Mesodermal cell (in vitro differentiated cells): Measurements from ENCODE around the gene FKBP10.
"Not testable (repeated sequence)": the region's sequence is repeated elsewhere in the genome, so short reads cannot be mapped to it uniquely, and the experiment has no call there.

Experiments
- H3K27ac ChIP-seq: 2 replicates; pipeline ENCODE4 v1.7.0; 2013; ENCODE audit warnings: mild to moderate bottlenecking, low read depth, low read length, moderate library complexity; ENCODE audit not compliant: severe bottlenecking
- H3K36me3 ChIP-seq: 2 replicates; pipeline ENCODE4 v1.7.1; 2013; ENCODE audit warnings: mild to moderate bottlenecking, low read length, moderate library complexity; ENCODE audit not compliant: control insufficient read depth, insufficient read depth
- H3K4me1 ChIP-seq: one replicate; pipeline ENCODE4 v1.7.1; 2013; ENCODE audit warnings: mild to moderate bottlenecking, low read length; ENCODE audit not compliant: insufficient read depth, control insufficient read depth, poor library complexity, severe bottlenecking
- H3K4me3 ChIP-seq: 2 replicates; pipeline ENCODE4 v1.7.0; 2013; ENCODE audit warnings: low read length, control low read depth, mild to moderate bottlenecking; ENCODE audit not compliant: insufficient read depth, poor library complexity, severe bottlenecking; ENCODE audit errors: extremely low read depth
- H3K9me3 ChIP-seq: 2 replicates; pipeline ENCODE4 v1.7.1; 2013; ENCODE audit warnings: mild to moderate bottlenecking, low read length, moderate library complexity; ENCODE audit not compliant: control insufficient read depth
- WGBS, 2 experiments: methylation state at CpG; one replicate each; pipeline ENCODE4 v1.1.5; 2013; ENCODE audit warnings: missing lambda C conversion rate in 2 of 2; ENCODE audit not compliant: insufficient coverage in 2 of 2; 5-methylcytosine and 5-hydroxymethylcytosine counted together

The FKBP10 gene

GRCh38 chr17:41772586-41773189, 40.1 kb upstream of the FKBP10 start:
- H3K27ac ChIP-seq = peak overlapping the region; percentile 68
- 97 to 98% methylated on average over 16 to 19 of the region's 19 CpGs for WGBS, 2 experiments
- peaks cover 76% of the 10 kb centered on the region for H3K36me3 ChIP-seq
- H3K9me3 ChIP-seq = no peaks in the 10 kb centered on the region
- H3K4me3 ChIP-seq = no peak overlapping the region
- H3K4me1 ChIP-seq = peaks cover 43% of the 10 kb centered on the region

- H3K27ac ChIP-seq = peak overlapping the region; percentile 68
- no peaks in the 10 kb centered on the region for H3K9me3 ChIP-seq
- H3K36me3 ChIP-seq = peaks cover 73% of the 10 kb centered on the region
- H3K4me3 ChIP-seq = no peak overlapping the region
- 40 to 57% methylated on average over 6 to 9 of the region's 12 CpGs for WGBS, 2 experiments
- peaks cover 48% of the 10 kb centered on the region for H3K4me1 ChIP-seq
Measured at GRCh38 chr17:41773190-41773588, 39.6 kb upstream of the FKBP10 start.

- H3K4me1 ChIP-seq = peaks cover 49% of the 10 kb centered on the region
- H3K9me3 ChIP-seq = no peaks in the 10 kb centered on the region
- H3K27ac ChIP-seq = peak overlapping the region; percentile 68
- peaks cover 68% of the 10 kb centered on the region for H3K36me3 ChIP-seq
- H3K4me3 ChIP-seq = no peak overlapping the region
- 67 to 72% methylated on average over 3 of the region's 8 CpGs for WGBS, 2 experiments
Measured at GRCh38 chr17:41773731-41774193, 39.0 kb upstream of the FKBP10 start.

- Histone ChIP-seq H3K36me3 (peaks cover 57% of the 10 kb centered on the region), H3K4me1 (peaks cover 49% of the 10 kb centered on the region), H3K9me3 (no peaks in the 10 kb centered on the region), H3K27ac (peak overlapping the region; percentile 49), H3K4me3 (no peak overlapping the region)
- WGBS, 2 experiments = 75 to 76% methylated on average over 7 to 12 of the region's 12 CpGs
Measured at GRCh38 chr17:41775394-41776226, 37.2 kb upstream of the FKBP10 start.

GRCh38 chr17:41776262-41776900, 36.4 kb upstream of the FKBP10 start:
- peaks cover 55% of the 10 kb centered on the region for H3K36me3 ChIP-seq
- 92 to 93% methylated on average over 9 to 14 of the region's 14 CpGs for WGBS, 2 experiments
- peaks cover 50% of the 10 kb centered on the region for H3K4me1 ChIP-seq
- not testable (repeated sequence) for H3K4me3 ChIP-seq, H3K9me3 ChIP-seq
- peak overlapping the region; percentile 49 for H3K27ac ChIP-seq

- Histone ChIP-seq H3K27ac (peak overlapping the region; percentile 75), H3K4me1 (peaks cover 55% of the 10 kb centered on the region), H3K9me3 (no peaks in the 10 kb centered on the region), H3K4me3 (no peak overlapping the region), H3K36me3 (peaks cover 55% of the 10 kb centered on the region)
- WGBS, 2 experiments = 75 to 87% methylated on average over 2 to 4 of the region's 4 CpGs
Measured at GRCh38 chr17:41777157-41777573, 35.6 kb upstream of the FKBP10 start.

- peaks cover 52% of the 10 kb centered on the region for H3K4me1 ChIP-seq
- WGBS, 2 experiments = 79 to 89% methylated on average over 6 to 7 of the region's 12 CpGs
Measured at GRCh38 chr17:41777574-41778188, 35.1 kb upstream of the FKBP10 start.

GRCh38 chr17:41779954-41780353, 32.9 kb upstream of the FKBP10 start:
- 100% methylated on average over 1 of the region's 1 CpG; no CpG with 5 or more reads in 1 of the 2 experiments for WGBS, 2 experiments
- H3K4me3 ChIP-seq = no peak overlapping the region
- no peaks in the 10 kb centered on the region for H3K9me3 ChIP-seq
- peaks cover 56% of the 10 kb centered on the region for H3K4me1 ChIP-seq
- no peak overlapping the region for H3K27ac ChIP-seq
- H3K36me3 ChIP-seq = peaks cover 58% of the 10 kb centered on the region

More at GRCh38 chr17:41777574-41778188, 35.1 kb upstream of the FKBP10 start:
- Histone ChIP-seq H3K27ac (peak overlapping the region; percentile 75), H3K4me3 (no peak overlapping the region), H3K36me3 (peaks cover 51% of the 10 kb centered on the region), H3K9me3 (no peaks in the 10 kb centered on the region)

GRCh38 chr17:41781404-41782110, 31.2 kb upstream of the FKBP10 start:
- 93 to 94% methylated on average over 10 to 12 of the region's 13 CpGs for WGBS, 2 experiments
- H3K4me3 ChIP-seq = no peak overlapping the region
- H3K27ac ChIP-seq = peak overlapping the region; percentile 16
- peaks cover 42% of the 10 kb centered on the region for H3K4me1 ChIP-seq
- peaks cover 44% of the 10 kb centered on the region for H3K36me3 ChIP-seq
- no peaks in the 10 kb centered on the region for H3K9me3 ChIP-seq

GRCh38 chr17:41782142-41782541, 30.7 kb upstream of the FKBP10 start:
- peak overlapping the region; percentile 16 for H3K27ac ChIP-seq
- no peak overlapping the region for H3K4me3 ChIP-seq
- H3K9me3 ChIP-seq = no peaks in the 10 kb centered on the region
- peaks cover 39% of the 10 kb centered on the region for H3K36me3 ChIP-seq
- peaks cover 37% of the 10 kb centered on the region for H3K4me1 ChIP-seq
- 88 to 100% methylated on average over 3 to 4 of the region's 4 CpGs for WGBS, 2 experiments
